Endodermal cell (in vitro differentiated cells): ENCODE data around the gene BMPER. TPM values are rescaled to one million over a fixed set of nuclear protein-coding genes. Genes with fewer than 3 reads are reported as not detected.

Experiments
- DNase-seq: peaks from one replicate; pipeline ENCODE4 v3.0.0-alpha.2; 2017
- H3K27ac ChIP-seq: 2 replicates; pipeline ENCODE4 v1.5.1; 2013; ENCODE audit warnings: mild to moderate bottlenecking, low read depth, low read length, moderate library complexity
- H3K27me3 ChIP-seq: 2 replicates; pipeline ENCODE4 v1.6.1; 2013; ENCODE audit warnings: mild to moderate bottlenecking, low read length, moderate library complexity; ENCODE audit not compliant: insufficient read depth, control insufficient read depth, poor library complexity, severe bottlenecking
- H3K36me3 ChIP-seq: 2 replicates; pipeline ENCODE4 v1.7.0; 2013; ENCODE audit warnings: mild to moderate bottlenecking, low read length, moderate library complexity; ENCODE audit not compliant: control insufficient read depth, insufficient read depth
- H3K4me1 ChIP-seq: one replicate; pipeline ENCODE4 v1.7.0; 2013; ENCODE audit warnings: low read length; ENCODE audit not compliant: control insufficient read depth, insufficient read depth
- H3K4me3 ChIP-seq: 2 replicates; pipeline ENCODE4 v1.5.1; 2013; ENCODE audit warnings: mild to moderate bottlenecking, low read length, moderate library complexity
- H3K9ac ChIP-seq: 2 replicates; pipeline ENCODE4 v1.6.1; 2013; ENCODE audit warnings: mild to moderate bottlenecking, low read length, moderate library complexity; ENCODE audit not compliant: poor library complexity, severe bottlenecking; ENCODE audit errors: extremely low read depth
- H3K9me3 ChIP-seq: 2 replicates; pipeline ENCODE4 v1.6.1; 2013; ENCODE audit warnings: mild to moderate bottlenecking, low read length, moderate library complexity; ENCODE audit not compliant: control insufficient read depth
- H3K27ac Mint-ChIP-seq: 2 replicates; pipeline ENCODE4 v1.8.0; 2020; ENCODE audit warnings: mixed read lengths
- H3K27me3 Mint-ChIP-seq: 2 replicates; pipeline ENCODE4 v1.8.0; 2021; ENCODE audit warnings: mild to moderate bottlenecking, mixed read lengths; ENCODE audit not compliant: insufficient read depth
- H3K36me3 Mint-ChIP-seq: 2 replicates; pipeline ENCODE4 v1.8.0; 2020; ENCODE audit warnings: low read depth, mixed read lengths
- H3K4me1 Mint-ChIP-seq: 2 replicates; pipeline ENCODE4 v1.8.0; 2020; ENCODE audit warnings: mixed read lengths
- H3K4me3 Mint-ChIP-seq: 2 replicates; pipeline ENCODE4 v1.8.0; 2020; ENCODE audit warnings: mild to moderate bottlenecking, moderate library complexity, mixed read lengths
- H3K9me3 Mint-ChIP-seq: 2 replicates; pipeline ENCODE4 v1.8.0; 2020; ENCODE audit warnings: mild to moderate bottlenecking, mixed read lengths
- CTCF ChIP-seq: fragments of 200-600 bp; sonication (generic); conservative IDR thresholded peaks from 2 replicates; pipeline ENCODE4 v1.5.0; 2021; ENCODE audit warnings: antibody characterized with exemption, mild to moderate bottlenecking
- WGBS, 2 experiments: methylation state at CpG; one replicate each; pipeline versions ENCODE4 v1.1.5 to v1.1.7; 2013; ENCODE audit warnings: missing lambda C conversion rate in 2 of 2, mixed read lengths in 1 of 2; ENCODE audit not compliant: insufficient coverage in 1 of 2, insufficient read length in 1 of 2; 5-methylcytosine and 5-hydroxymethylcytosine counted together
- total RNA-seq, 2 donors: library from RNA; stranded (reverse); fragmentation: NEBNext Ultra II Directional in 1 of 2; extraction: Animal tissue kit (Norgen Biotek cat#: 25700) in 1 of 2; gene quantifications; 2 replicates in 1 of 2; 3 replicates in 1 of 2; pipeline ENCODE4 v1.2.1, GENCODE V29; 2021

BMPER gene
- total RNA-seq, 2 donors from 2014 or later = 71.2 to 72.2 TPM

- H3K36me3 ChIP-seq = peaks cover 4% of the 10 kb centered on the region
- H3K4me1 Mint-ChIP-seq = peaks cover 10% of the 10 kb centered on the region
- no peaks in the 10 kb centered on the region for H3K27me3 ChIP-seq
- H3K4me1 ChIP-seq = no peaks in the 10 kb centered on the region
- H3K4me3 ChIP-seq = no peak overlapping the region
- no peaks in the 10 kb centered on the region for H3K9me3 ChIP-seq
- no peak for DNase-seq
- H3K36me3 Mint-ChIP-seq = peaks cover 68% of the 10 kb centered on the region
- H3K27ac ChIP-seq = no peak overlapping the region
- H3K27me3 Mint-ChIP-seq = no peaks in the 10 kb centered on the region
- no peak overlapping the region for H3K9ac ChIP-seq
- H3K4me3 Mint-ChIP-seq = no peak overlapping the region
- no peaks in the 10 kb centered on the region for H3K9me3 Mint-ChIP-seq
- WGBS, 2 experiments = 89 to 93% methylated on average over 1 of the region's 1 CpG
- no peak overlapping the region for H3K27ac Mint-ChIP-seq
- no peak for TF ChIP-seq CTCF
Measured at GRCh38 chr7:33968591-33968990, 63.3 kb downstream of the BMPER start.

- H3K9me3 ChIP-seq = no peaks in the 10 kb centered on the region
- Mint-ChIP-seq H3K36me3 (peaks cover 81% of the 10 kb centered on the region), H3K9me3 (no peaks in the 10 kb centered on the region), H3K27ac (no peak overlapping the region), H3K4me3 (no peak overlapping the region), H3K4me1 (peaks cover 10% of the 10 kb centered on the region), H3K27me3 (no peaks in the 10 kb centered on the region)
- no peaks in the 10 kb centered on the region for H3K4me1 ChIP-seq
- H3K4me3 ChIP-seq = no peak overlapping the region
- DNase-seq = no peak
- no peak for TF ChIP-seq CTCF
- no peaks in the 10 kb centered on the region for H3K27me3 ChIP-seq
- WGBS, 2 experiments = 91 to 100% methylated on average over 2 to 5 of the region's 5 CpGs
- H3K9ac ChIP-seq = no peak overlapping the region
- no peak overlapping the region for H3K27ac ChIP-seq
- peaks cover 4% of the 10 kb centered on the region for H3K36me3 ChIP-seq
Measured at GRCh38 chr7:33970536-33970935, 65.2 kb downstream of the BMPER start.

DNA sequence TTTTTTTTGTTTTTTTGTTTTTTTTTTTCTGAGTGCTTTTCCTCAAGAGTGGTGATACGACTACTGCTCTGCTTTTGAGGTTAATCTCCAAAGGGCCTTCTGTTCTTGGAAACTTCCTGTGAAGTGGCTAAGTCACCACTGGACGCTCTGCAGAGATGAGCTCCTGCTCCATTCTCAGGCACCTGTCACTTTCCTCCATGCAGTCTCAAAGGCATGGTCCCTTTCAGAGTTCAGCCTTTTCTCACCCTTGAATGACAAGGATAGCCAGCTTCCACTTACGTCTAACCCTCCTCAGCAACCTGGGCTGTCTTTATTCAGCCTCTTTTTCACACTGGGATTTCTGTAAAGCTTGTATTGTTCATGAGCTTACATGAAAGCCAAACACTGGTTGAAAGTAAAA lies 65.8 kb downstream of the BMPER start:
- TF ChIP-seq CTCF = no peak
- 88 to 93% methylated on average over 2 to 3 of the region's 3 CpGs for WGBS, 2 experiments
- Mint-ChIP-seq H3K9me3 (no peaks in the 10 kb centered on the region), H3K27me3 (no peaks in the 10 kb centered on the region), H3K4me1 (peaks cover 10% of the 10 kb centered on the region), H3K27ac (no peak overlapping the region), H3K4me3 (no peak overlapping the region), H3K36me3 (peaks cover 79% of the 10 kb centered on the region)
- H3K4me1 ChIP-seq = no peaks in the 10 kb centered on the region
- H3K4me3 ChIP-seq = no peak overlapping the region
- H3K9me3 ChIP-seq = no peaks in the 10 kb centered on the region
- H3K9ac ChIP-seq = no peak overlapping the region
- no peak for DNase-seq
- peaks cover 4% of the 10 kb centered on the region for H3K36me3 ChIP-seq
- no peak overlapping the region for H3K27ac ChIP-seq
- no peaks in the 10 kb centered on the region for H3K27me3 ChIP-seq
